ENCODE data around the gene RNF40. TPM values are rescaled to one million over a fixed set of nuclear protein-coding genes. Genes with fewer than 3 reads are reported as not detected.

Gene RNF40
- total RNA-seq, 1 experiment from 2014 or later: 90.3 TPM

- Histone ChIP-seq H3K9ac (ENCODE audit: low read length) (peak overlapping the region; percentile 93), H2AFZ (ENCODE audit: low read depth, low read length, poor library complexity, severe bottlenecking) (peak overlapping the region; percentile 72), H3K4me1 (ENCODE audit: control insufficient read depth in 1 of 2, insufficient read depth in 2 of 2, low read length in 2 of 2) (peaks cover 8 to 16% of the 10 kb centered on the region in 2 experiments; a peak in 3 of 4 replicates), H3K4me3 (replicated peaks in 1 of 2; ENCODE audit: low read depth in 1 of 2, low read length in 2 of 2) (peak overlapping the region; percentile 72 to 87), H3K36me3 (ENCODE audit: control insufficient read depth in 1 of 2, insufficient read depth in 2 of 2, low read length in 2 of 2) (no peaks in the 10 kb centered on the region), H4K20me1 (ENCODE audit: insufficient read depth) (no peaks in the 10 kb centered on the region), H3K27me3 (ENCODE audit: insufficient read depth, low read length) (no peaks in the 10 kb centered on the region), H3K9me2 (ENCODE audit: insufficient read depth) (no peaks in the 10 kb centered on the region), H3K9me3 (ENCODE audit: control insufficient read depth in 1 of 2, insufficient read depth in 1 of 2, low read depth in 1 of 2, low read length in 2 of 2) (no peaks in the 10 kb centered on the region), H3K27ac (ENCODE audit: low read depth, low read length) (peak overlapping the region; percentile 93), H3K79me2 (ENCODE audit: insufficient read depth, low read length) (no peaks in the 10 kb centered on the region), H3K4me2 (ENCODE audit: low read length) (peak overlapping the region; percentile 89)
- RAD21 ChIA-PET (ENCODE audit: low non-redundant PET in 1 of 2, low total read pairs in 2 of 2, uncharacterized antibody in 2 of 2, unreplicated experiment in 2 of 2): interaction anchor here (0.6 to 1.2 kb wide), 3 partner anchors 15 to 147 kb away, joined by 3 to 4 read pairs (median 3); partner anchors contain the start of genes FBRS (in 1 of the 2) and ZNF629 (in 1 of the 2)
- ATAC-seq (peak; percentile 92), DNase-seq (ENCODE audit: low read depth, low spot score) (peak; percentile 56)
- intact Hi-C loops (cut with micrococcal nuclease): loop anchor here (1.0 to 5.0 kb wide), 2 partner anchors 18 to 72 kb away; partner anchors contain the start of gene ZNF629
- CTCF ChIA-PET: interaction anchor here (0.7 to 2.7 kb wide), 4 partner anchors 8 to 39 kb away, joined by 3 to 27 read pairs (median 7); partner anchors contain the start of gene ZNF629
- BruUV-seq (replicated peaks): no TSS peak
- POLR2A ChIA-PET: interaction anchor here (0.7 to 2.0 kb wide), 14 partner anchors 9 to 147 kb away, joined by 3 to 23 read pairs (median 4); partner anchors contain the start of genes CTF1, PHKG2 and ZNF629
- no peak for TF ChIP-seq JUND (IDR thresholded peaks at IDR 0.05)
- TF ChIP-seq POLR2A (IDR thresholded peaks at IDR 0.05; ENCODE audit: borderline replicate concordance, extremely low read depth, insufficient read depth, insufficient read length): peak; percentile 91
- TF ChIP-seq, protein P1, sequence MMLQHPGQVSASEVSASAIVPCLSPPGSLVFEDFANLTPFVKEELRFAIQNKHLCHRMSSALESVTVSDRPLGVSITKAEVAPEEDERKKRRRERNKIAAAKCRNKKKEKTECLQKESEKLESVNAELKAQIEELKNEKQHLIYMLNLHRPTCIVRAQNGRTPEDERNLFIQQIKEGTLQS (IDR thresholded peaks at IDR 0.05): no peak
- no peak for TF ChIP-seq REST (IDR thresholded peaks at IDR 0.05; ENCODE audit: low read depth)
- TF ChIP-seq TCF7L2 (IDR thresholded peaks at IDR 0.05; ENCODE audit: borderline replicate concordance, extremely low read depth, insufficient read depth, insufficient read length): peak; percentile 50
- TF ChIP-seq CBX3 (IDR thresholded peaks at IDR 0.05; ENCODE audit: low read depth): no peak; the same call in 1 of the 2 replicates
- TF ChIP-seq SRF (IDR thresholded peaks at IDR 0.05; ENCODE audit: low read depth): no peak
- peak; percentile 76 for TF ChIP-seq YY1 (IDR thresholded peaks at IDR 0.05; ENCODE audit: extremely low read depth, insufficient replicate concordance, low read depth, low read length)
- peak; percentile 47; the same call in 1 of the 2 replicates for TF ChIP-seq SIN3A (IDR thresholded peaks at IDR 0.05; ENCODE audit: low read depth)
- TF ChIP-seq MAX (IDR thresholded peaks at IDR 0.05): peak; percentile 50; the same call in 1 of the 2 replicates
- TF ChIP-seq ELF1 (IDR thresholded peaks at IDR 0.05; ENCODE audit: borderline replicate concordance, low read depth): peak; percentile 79; the same call in 1 of the 2 replicates
- TF ChIP-seq POLR2AphosphoS5 (IDR thresholded peaks at IDR 0.05; ENCODE audit: low read depth, low read length): peak; percentile 96
- peak; percentile 96; the same call in 1 of the 2 replicates for TF ChIP-seq ZFX (IDR thresholded peaks at IDR 0.05)
- peak; percentile 72 for TF ChIP-seq SP1 (IDR thresholded peaks at IDR 0.05; ENCODE audit: low read depth)
Measured at GRCh38 chr16:30805370-30806169, 43.4 kb downstream of the RNF40 start.
